ENCODE data around the gene EYS. TPM values are rescaled to one million over a fixed set of nuclear protein-coding genes. Genes with fewer than 3 reads are reported as not detected.
"Not testable (repeated sequence)": the region's sequence is repeated elsewhere in the genome, so short reads cannot be mapped to it uniquely, and the experiment has no call there.

EYS gene
- total RNA-seq, 2 experiments from 2014 or later: not detected

DNA sequence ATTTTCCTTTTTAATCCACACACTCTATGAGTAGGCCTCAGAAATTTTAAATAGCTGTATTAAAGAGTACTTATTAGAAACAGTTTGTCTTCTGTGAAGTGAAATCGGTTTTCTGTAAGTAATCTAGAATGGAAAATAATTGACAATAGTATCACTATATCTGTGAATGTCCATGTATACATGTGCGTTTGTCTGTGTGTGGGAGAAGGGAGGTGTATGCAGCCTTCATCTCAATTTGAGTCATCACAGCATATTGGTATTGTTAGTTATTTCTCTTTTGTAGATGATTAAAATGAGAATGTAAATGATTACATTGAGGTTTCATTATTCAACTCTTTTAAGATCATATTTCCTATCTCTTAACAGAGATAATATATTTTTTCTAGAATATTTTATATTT lies 206.0 kb downstream of the EYS start:
- Histone ChIP-seq H3K36me3 (ENCODE audit: insufficient read depth, low read length) (no peaks in the 10 kb centered on the region), H3K4me1 (ENCODE audit: insufficient read depth, low read length) (no peaks in the 10 kb centered on the region), H3K27ac (ENCODE audit: low read depth in 1 of 2, low read length in 2 of 2) (no peak overlapping the region), H3K9me3 (ENCODE audit: control insufficient read depth in 1 of 2, insufficient read depth in 1 of 2, low read length in 2 of 2) (no peaks in the 10 kb centered on the region), H3K4me3 (ENCODE audit: low read length) (no peak overlapping the region), H3K27me3 (ENCODE audit: control insufficient read depth in 1 of 2, insufficient read depth in 2 of 2, low read length in 2 of 2) (no peaks in the 10 kb centered on the region)
- Mint-ChIP-seq H3K4me1 (ENCODE audit: low read depth) (no peaks in the 10 kb centered on the region), H3K27me3 (no peaks in the 10 kb centered on the region), H3K36me3 (ENCODE audit: low read depth) (no peaks in the 10 kb centered on the region), H3K27ac (no peak overlapping the region), H3K9me3 (peaks cover 11% of the 10 kb centered on the region), H3K4me3 (no peak overlapping the region)
- no peak for ATAC-seq (ENCODE audit: poor library complexity)
- intact Hi-C loops (cut with DNase I, micrococcal nuclease): no loop called here
- ChIA-PET CTCF (no interaction called here), POLR2A (no interaction called here)
- DNase-seq: no peak
- TF ChIP-seq, protein P1, sequence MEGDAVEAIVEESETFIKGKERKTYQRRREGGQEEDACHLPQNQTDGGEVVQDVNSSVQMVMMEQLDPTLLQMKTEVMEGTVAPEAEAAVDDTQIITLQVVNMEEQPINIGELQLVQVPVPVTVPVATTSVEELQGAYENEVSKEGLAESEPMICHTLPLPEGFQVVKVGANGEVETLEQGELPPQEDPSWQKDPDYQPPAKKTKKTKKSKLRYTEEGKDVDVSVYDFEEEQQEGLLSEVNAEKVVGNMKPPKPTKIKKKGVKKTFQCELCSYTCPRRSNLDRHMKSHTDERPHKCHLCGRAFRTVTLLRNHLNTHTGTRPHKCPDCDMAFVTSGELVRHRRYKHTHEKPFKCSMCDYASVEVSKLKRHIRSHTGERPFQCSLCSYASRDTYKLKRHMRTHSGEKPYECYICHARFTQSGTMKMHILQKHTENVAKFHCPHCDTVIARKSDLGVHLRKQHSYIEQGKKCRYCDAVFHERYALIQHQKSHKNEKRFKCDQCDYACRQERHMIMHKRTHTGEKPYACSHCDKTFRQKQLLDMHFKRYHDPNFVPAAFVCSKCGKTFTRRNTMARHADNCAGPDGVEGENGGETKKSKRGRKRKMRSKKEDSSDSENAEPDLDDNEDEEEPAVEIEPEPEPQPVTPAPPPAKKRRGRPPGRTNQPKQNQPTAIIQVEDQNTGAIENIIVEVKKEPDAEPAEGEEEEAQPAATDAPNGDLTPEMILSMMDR (IDR thresholded peaks at IDR 0.05): no peak

GRCh38 chr6:65483652-65484051 lies 223.4 kb downstream of the EYS start:
- H3K27ac ChIP-seq (ENCODE audit: low read depth in 1 of 2, low read length in 2 of 2); H3K4me1 Mint-ChIP-seq (ENCODE audit: low read depth); H3K4me1 ChIP-seq (ENCODE audit: insufficient read depth, low read length); ATAC-seq (ENCODE audit: poor library complexity); H3K9me3 ChIP-seq (ENCODE audit: control insufficient read depth in 1 of 2, insufficient read depth in 1 of 2, low read length in 2 of 2); H3K9me3 Mint-ChIP-seq; H3K4me3 Mint-ChIP-seq; H3K36me3 ChIP-seq (ENCODE audit: insufficient read depth, low read length); H3K27ac Mint-ChIP-seq; DNase-seq; CTCF ChIA-PET; H3K4me3 ChIP-seq (ENCODE audit: low read length); H3K36me3 Mint-ChIP-seq (ENCODE audit: low read depth); H3K27me3 ChIP-seq (ENCODE audit: control insufficient read depth in 1 of 2, insufficient read depth in 2 of 2, low read length in 2 of 2); H3K27me3 Mint-ChIP-seq; POLR2A ChIA-PET; intact Hi-C loops (cut with DNase I, micrococcal nuclease): not testable (repeated sequence)

DNA sequence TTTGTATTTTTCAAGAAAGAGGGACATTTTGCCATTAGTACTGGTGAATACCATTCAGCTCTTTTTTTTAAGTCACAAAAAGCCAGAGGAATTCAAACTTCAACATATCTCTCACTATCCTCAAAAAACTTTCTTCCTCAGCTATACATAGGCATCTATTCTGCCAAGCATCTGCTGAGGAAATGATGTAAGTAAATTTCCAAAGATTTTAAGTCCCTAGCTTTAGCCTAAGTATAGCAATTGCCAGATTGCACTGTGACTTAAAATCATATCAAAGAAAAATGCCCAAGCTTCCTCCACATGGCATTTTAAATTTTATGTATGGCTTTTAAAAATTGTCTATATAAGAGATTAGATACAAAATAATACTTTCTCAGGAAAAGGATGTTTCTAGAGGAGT lies 237.4 kb downstream of the EYS start:
- H3K27ac Mint-ChIP-seq: no peak overlapping the region
- no peaks in the 10 kb centered on the region for H3K27me3 Mint-ChIP-seq
- POLR2A ChIA-PET: no interaction called here

DNA sequence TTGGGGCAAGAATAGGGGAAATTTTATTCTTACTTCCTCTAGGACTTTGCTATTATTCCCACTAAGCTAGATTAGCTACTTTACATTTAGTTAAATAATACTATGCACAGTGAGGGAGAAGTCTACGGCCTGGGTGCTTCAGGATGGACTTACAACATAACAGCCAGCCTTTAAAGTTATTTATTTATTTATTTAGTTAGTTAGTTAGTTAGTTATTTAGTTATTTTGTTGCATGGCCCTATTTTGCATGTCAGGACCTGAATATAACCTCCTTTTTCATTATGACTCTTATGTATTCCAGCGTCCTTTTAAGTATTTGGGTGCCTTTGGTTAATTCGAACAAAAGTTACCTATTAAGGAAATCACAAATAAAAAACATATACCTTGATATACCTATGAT lies 238.7 kb downstream of the EYS start:
- ChIA-PET CTCF (no interaction called here), POLR2A (no interaction called here)
- TF ChIP-seq, protein P1 (IDR thresholded peaks at IDR 0.05): no peak
- H3K4me3 ChIP-seq (ENCODE audit: low read length): no peak overlapping the region
- DNase-seq (no peak), ATAC-seq (ENCODE audit: poor library complexity) (no peak)
- no peaks in the 10 kb centered on the region for H3K36me3 Mint-ChIP-seq (ENCODE audit: low read depth)
- H3K27me3 Mint-ChIP-seq: no peaks in the 10 kb centered on the region
- H3K27me3 ChIP-seq (ENCODE audit: control insufficient read depth in 1 of 2, insufficient read depth in 2 of 2, low read length in 2 of 2): no peaks in the 10 kb centered on the region
- H3K36me3 ChIP-seq (ENCODE audit: insufficient read depth, low read length): no peaks in the 10 kb centered on the region
- intact Hi-C loops (cut with DNase I, micrococcal nuclease): no loop called here
- H3K4me1 ChIP-seq (ENCODE audit: insufficient read depth, low read length): no peaks in the 10 kb centered on the region
- no peak overlapping the region for H3K4me3 Mint-ChIP-seq
- peaks cover 0 to 4% of the 10 kb centered on the region in 2 experiments for H3K9me3 ChIP-seq (ENCODE audit: control insufficient read depth in 1 of 2, insufficient read depth in 1 of 2, low read length in 2 of 2)
- H3K27ac Mint-ChIP-seq: no peak overlapping the region
- no peaks in the 10 kb centered on the region for H3K4me1 Mint-ChIP-seq (ENCODE audit: low read depth)
- H3K27ac ChIP-seq (ENCODE audit: low read depth in 1 of 2, low read length in 2 of 2): no peak overlapping the region
- H3K9me3 Mint-ChIP-seq: peaks cover 6% of the 10 kb centered on the region

More for the DNA sequence above, 237.4 kb downstream of the EYS start:
- no peaks in the 10 kb centered on the region for H3K36me3 ChIP-seq (ENCODE audit: insufficient read depth, low read length)
- DNase-seq: no peak
- H3K4me3 ChIP-seq (ENCODE audit: low read length): no peak overlapping the region
- no peaks in the 10 kb centered on the region for H3K4me1 Mint-ChIP-seq (ENCODE audit: low read depth)
- no peak for ATAC-seq (ENCODE audit: poor library complexity)
- H3K27ac ChIP-seq (ENCODE audit: low read depth in 1 of 2, low read length in 2 of 2): no peak overlapping the region
- H3K4me1 ChIP-seq (ENCODE audit: insufficient read depth, low read length): no peaks in the 10 kb centered on the region
- peaks cover 0 to 4% of the 10 kb centered on the region in 2 experiments for H3K9me3 ChIP-seq (ENCODE audit: control insufficient read depth in 1 of 2, insufficient read depth in 1 of 2, low read length in 2 of 2)
- H3K4me3 Mint-ChIP-seq: no peak overlapping the region
- H3K27me3 ChIP-seq (ENCODE audit: control insufficient read depth in 1 of 2, insufficient read depth in 2 of 2, low read length in 2 of 2): no peaks in the 10 kb centered on the region
- CTCF ChIA-PET: no interaction called here
- intact Hi-C loops (cut with DNase I, micrococcal nuclease): no loop called here
- no peaks in the 10 kb centered on the region for H3K36me3 Mint-ChIP-seq (ENCODE audit: low read depth)
- peaks cover 12% of the 10 kb centered on the region for H3K9me3 Mint-ChIP-seq
- TF ChIP-seq, protein P1 (IDR thresholded peaks at IDR 0.05): no peak
